Bladder microvascular endothelial cell (primary cell): ENCODE measurements around the gene TCAP. TPM values are rescaled to one million over a fixed set of nuclear protein-coding genes. Genes with fewer than 3 reads are reported as not detected.

Source experiments
- total RNA-seq: library from RNA; depleted of rRNA; stranded (reverse); fragments of >200 nt; gene quantifications from 2 replicates; pipeline ENCODE4 v1.2.3, GENCODE V29; 2014

Gene TCAP
- total RNA-seq, result 0.49 and 0.63 TPM in 2 replicates

DNA sequence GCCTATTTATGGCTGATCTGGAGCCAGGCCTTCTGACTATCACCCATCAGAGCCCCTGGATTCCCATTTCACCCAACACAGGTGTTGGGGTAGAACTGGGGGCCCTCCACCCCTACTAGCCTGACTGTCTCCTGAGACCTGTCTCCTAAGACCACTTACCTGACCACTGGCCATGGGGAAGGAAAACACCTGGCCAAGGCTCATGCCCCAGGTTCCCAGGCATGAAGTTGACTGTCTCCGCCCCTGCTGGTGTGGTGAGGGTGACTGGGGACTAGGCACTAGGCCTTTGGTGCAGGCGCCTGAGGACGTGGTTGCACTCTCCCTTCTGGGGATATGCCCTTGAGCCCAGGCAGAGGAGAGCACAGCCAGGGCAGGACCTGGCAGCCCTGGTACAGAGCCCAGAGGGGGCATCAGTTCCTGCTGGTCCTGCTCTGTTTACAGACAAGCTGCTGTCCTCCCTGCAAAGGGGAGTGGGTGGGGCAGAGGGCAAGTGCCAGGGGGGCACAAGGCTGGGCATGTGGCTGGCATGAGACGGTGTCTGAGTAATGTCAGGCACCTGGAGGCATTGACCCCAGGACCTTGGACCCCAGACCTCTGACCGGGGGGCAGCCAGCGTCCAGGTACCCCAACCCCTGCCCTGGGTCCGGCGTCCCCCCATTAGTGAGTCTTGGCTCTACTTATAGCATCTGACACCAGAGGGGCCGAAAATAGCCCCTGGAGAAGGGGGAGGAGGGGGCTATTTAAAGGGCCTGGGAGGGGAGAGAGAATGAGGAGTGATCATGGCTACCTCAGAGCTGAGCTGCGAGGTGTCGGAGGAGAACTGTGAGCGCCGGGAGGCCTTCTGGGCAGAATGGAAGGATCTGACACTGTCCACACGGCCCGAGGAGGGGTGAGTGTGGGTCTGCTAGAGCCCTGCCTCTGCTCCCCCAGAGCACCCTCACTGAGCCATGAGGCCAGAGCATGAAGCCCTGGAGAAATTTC is at the start of gene TCAP:
TSS of gene TCAP (plus strand) at position 769 of the 981 bp plus-strand sequence. CDS start at position 780, 11 bp downstream.

DNA sequence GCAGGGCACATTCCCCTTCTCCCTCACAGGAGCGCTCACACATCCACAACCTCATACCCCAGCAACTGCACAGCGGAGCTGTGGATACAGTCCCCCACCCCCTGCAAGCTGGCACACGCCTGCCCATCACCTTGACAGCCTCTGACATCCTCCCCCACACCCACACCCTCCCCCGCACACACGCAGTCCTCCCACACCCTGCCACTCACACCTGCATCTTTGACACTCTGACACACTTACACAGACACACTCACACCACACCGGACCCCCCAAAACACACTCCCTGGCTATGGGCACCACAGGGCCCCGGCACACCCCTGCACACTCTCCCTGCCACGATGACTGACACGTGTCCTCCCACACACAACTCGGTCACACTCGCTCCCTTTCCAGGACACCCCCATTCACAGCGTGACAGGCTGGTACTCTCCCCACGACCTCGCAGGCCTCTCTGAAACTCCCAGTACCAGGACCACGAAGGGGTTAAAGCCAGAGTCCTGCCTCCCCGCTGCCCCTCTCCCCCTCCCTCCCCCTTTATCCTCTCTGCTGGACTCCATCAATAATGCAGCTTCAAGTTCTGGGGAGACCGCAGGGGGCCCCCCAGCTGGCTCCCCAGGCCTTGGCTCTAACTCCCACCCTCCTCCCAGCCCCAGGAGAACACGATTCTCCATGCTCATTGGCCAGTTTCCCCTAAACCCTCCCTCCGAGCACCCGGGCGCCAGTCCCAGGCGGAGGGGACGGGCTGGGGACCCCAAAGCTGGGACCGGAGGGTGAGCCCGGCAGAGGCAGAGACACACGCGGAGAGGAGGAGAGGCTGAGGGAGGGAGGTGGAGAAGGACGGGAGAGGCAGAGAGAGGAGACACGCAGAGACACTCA is 38.7 kb upstream of the TCAP start, which contains the start of gene PPP1R1B:
TSS of gene PPP1R1B (plus strand) at position 782 of the 876 bp plus-strand sequence. CDS start 441 bp downstream, outside the sequence.

GRCh38 chr17:39636927-39637736 is 28.0 kb upstream of the TCAP start, which contains the start of gene STARD3:
Gene STARD3, plus strand, starts transcription at chr17:39637144. Its CDS starts 16,388 bp downstream, at chr17:39653532.

DNA sequence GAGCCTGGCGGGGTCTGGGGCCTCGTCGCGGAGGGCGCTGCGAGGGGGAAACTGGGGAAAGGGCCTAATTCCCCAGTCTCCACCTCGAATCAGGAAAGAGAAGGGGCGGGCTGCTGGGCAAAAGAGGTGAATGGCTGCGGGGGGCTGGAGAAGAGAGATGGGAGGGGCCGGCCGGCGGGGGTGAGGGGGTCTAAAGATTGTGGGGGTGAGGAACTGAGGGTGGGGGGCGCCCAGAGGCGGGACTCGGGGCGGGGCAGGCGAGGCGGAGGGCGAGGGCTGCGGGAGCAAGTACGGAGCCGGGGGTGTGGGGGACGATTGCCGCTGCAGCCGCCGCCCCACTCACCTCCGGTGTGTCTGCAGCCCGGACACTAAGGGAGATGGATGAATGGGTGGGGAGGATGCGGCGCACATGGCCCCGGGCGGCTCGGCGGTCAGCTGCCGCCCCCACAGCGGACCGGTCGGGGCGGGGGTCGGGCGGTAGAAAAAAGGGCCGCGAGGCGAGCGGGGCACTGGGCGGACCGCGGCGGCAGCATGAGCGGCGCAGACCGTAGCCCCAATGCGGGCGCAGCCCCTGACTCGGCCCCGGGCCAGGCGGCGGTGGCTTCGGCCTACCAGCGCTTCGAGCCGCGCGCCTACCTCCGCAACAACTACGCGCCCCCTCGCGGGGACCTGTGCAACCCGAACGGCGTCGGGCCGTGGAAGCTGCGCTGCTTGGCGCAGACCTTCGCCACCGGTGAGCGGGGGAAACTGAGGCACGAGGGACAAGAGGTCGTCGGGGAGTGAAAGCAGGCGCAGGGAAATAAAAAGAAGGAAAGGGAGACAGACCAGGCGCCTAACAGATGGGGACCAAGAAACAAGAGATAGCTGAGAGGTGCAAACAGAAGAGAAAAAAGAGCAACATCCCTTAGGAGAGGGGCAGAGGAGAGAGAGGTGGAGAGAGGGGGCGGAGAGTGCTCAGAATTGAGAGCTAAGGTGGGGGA is 3.1 kb downstream of the TCAP start, which contains the start of gene PNMT:
TSS of gene PNMT (plus strand) at position 509 of the 980 bp plus-strand sequence. CDS start at position 532, 23 bp downstream.

GRCh38 chr17:39687546-39688474 is 22.7 kb downstream of the TCAP start, which contains the start of gene PGAP3:
Gene PGAP3, minus strand, starts transcription at chr17:39688057. Its CDS starts 43 bp downstream, at chr17:39688014.

GRCh38 chr17:39699818-39700147 is 34.6 kb downstream of the TCAP start, which contains the start of gene ERBB2:
Gene ERBB2, plus strand, starts transcription at chr17:39700064. Its CDS starts 175 bp downstream, at chr17:39700239.

Other genes starting within 250 kb of the TCAP start
- 11.5 and 30.9 TPM in 2 replicates for gene MED1, start 214.1 kb upstream of the TCAP start, total RNA-seq
- 13.9 and 28.1 TPM in 2 replicates for gene CDK12, start 203.9 kb upstream of the TCAP start, total RNA-seq
- not detected in 2 replicates for gene NEUROD2, start 57.4 kb upstream of the TCAP start, total RNA-seq
- not detected in 2 replicates for gene PPP1R1B, start 38.4 kb upstream of the TCAP start, total RNA-seq
- gene STARD3, start 28.2 kb upstream of the TCAP start, total RNA-seq, result 35.8 and 38.1 TPM in 2 replicates
- gene PNMT, start 3.1 kb downstream of the TCAP start, total RNA-seq, result 0.31 and 0.49 TPM in 2 replicates
- gene PGAP3, start 22.7 kb downstream of the TCAP start, total RNA-seq, result 2.8 and 8.2 TPM in 2 replicates
- 8.1 and 9.2 TPM in 2 replicates for gene ERBB2, start 34.7 kb downstream of the TCAP start, total RNA-seq
- 14.4 and 15.6 TPM in 2 replicates for gene MIEN1, start 65.2 kb downstream of the TCAP start, total RNA-seq
- gene GRB7, start 72.6 kb downstream of the TCAP start, total RNA-seq, result 0.16 TPM in 1 of 2 replicates, not detected in the other
- gene IKZF3, start 199.0 kb downstream of the TCAP start, total RNA-seq, result not detected in 2 replicates
- not detected in 2 replicates for gene ZPBP2, start 202.9 kb downstream of the TCAP start, total RNA-seq